HepG2 (cell line): ENCODE measurements around the gene PLCL2. TPM values are rescaled to one million over a fixed set of nuclear protein-coding genes. Genes with fewer than 3 reads are reported as not detected.

ENCODE experiments used
- ATAC-seq: fragments of 200-7000 bp; cut with Tn5 transposase; 3 replicates; pipeline ENCODE4 v1.9.1; 2020; ENCODE audit warnings: mild to moderate bottlenecking, moderate library complexity
- BruUV-seq: library from RNA; stranded (reverse); fragments of 400-500 nt; replicated peaks from 2 replicates; lab custom pipeline; 2021; lab: Mats Ljungman, UMichigan
- CTCF ChIA-PET: fragments of 300-600 bp; formaldehyde crosslinking; extraction: SDS; loops from one replicate; lab custom pipeline; 2021; ENCODE audit warnings: low total read pairs, inconsistent platforms, low intra/inter-chr PET ratio; lab: Yijun Ruan, JAX
- POLR2A ChIA-PET: fragments of 350-600 bp; sonication (Branson Sonifier 250); formaldehyde crosslinking; loops from one replicate; lab custom pipeline; 2020; ENCODE audit warnings: antibody characterized with exemption, inconsistent platforms; lab: Yijun Ruan, JAX
- DNase-seq: peaks from one replicate; pipeline ENCODE4 v3.0.0-alpha.2; 2015; ENCODE audit warnings: low spot score
- FAIRE-seq: peaks from 3 replicates; lab custom pipeline; 2011; peaks lifted over from hg19 to GRCh38; lab: Jason Lieb, UNC
- H2AFZ ChIP-seq: one replicate; pipeline ENCODE4 v1.6.1; 2011; ENCODE audit warnings: low read length, inconsistent platforms
- H3K27ac ChIP-seq: fragments of 300-600 bp; 3 replicates; pipeline ENCODE4 v1.8.0; 2011; ENCODE audit warnings: mixed run types, mild to moderate bottlenecking, mixed read lengths, low read length, inconsistent platforms; ENCODE audit not compliant: insufficient read depth; ENCODE audit errors: extremely low read length
- H3K27me3 ChIP-seq, 2 experiments: fragments of 200-600 bp in 1 of 2; 2 replicates in 1 of 2; 3 replicates in 1 of 2; pipeline versions ENCODE4 v1.6.0 to v1.8.0; 2011; ENCODE audit warnings: low read length in 2 of 2, mild to moderate bottlenecking in 2 of 2, moderate library complexity in 2 of 2, inconsistent platforms in 1 of 2; ENCODE audit not compliant: insufficient read depth in 2 of 2, control insufficient read depth in 1 of 2
- H3K36me3 ChIP-seq, 2 experiments: fragments of 200-600 bp in 1 of 2; replicated peaks in 1 of 2; 2 replicates in 1 of 2; 3 replicates in 1 of 2; pipeline versions ENCODE4 v1.5.1 to v1.8.0; 2011; ENCODE audit warnings: low read length in 2 of 2, inconsistent platforms in 1 of 2; ENCODE audit not compliant: insufficient read depth in 2 of 2, control insufficient read depth in 1 of 2
- H3K4me1 ChIP-seq: 2 replicates; pipeline ENCODE4 v1.5.1; 2012; ENCODE audit warnings: low read length, inconsistent platforms; ENCODE audit not compliant: insufficient read depth
- H3K4me2 ChIP-seq: 2 replicates; pipeline ENCODE4 v1.6.0; 2011; ENCODE audit warnings: low read depth, low read length, inconsistent platforms
- H3K4me3 ChIP-seq, 3 experiments: fragments of 200-600 bp in 1 of 3; sonication (generic), shearing (Covaris generic) in 1 of 3; replicated peaks in 1 of 3; 2 replicates each; pipeline ENCODE4 v1.5.1; 2011 to 2016; ENCODE audit warnings: low read length in 3 of 3, inconsistent platforms in 2 of 3, low read depth in 2 of 3, mild to moderate bottlenecking in 2 of 3, control low read depth in 1 of 3, mixed read lengths in 1 of 3; ENCODE audit not compliant: insufficient read depth in 1 of 3
- H3K79me2 ChIP-seq: one replicate; pipeline ENCODE4 v1.6.1; 2011; ENCODE audit warnings: low read length, inconsistent platforms; ENCODE audit not compliant: insufficient read depth
- H3K9ac ChIP-seq: 2 replicates; pipeline ENCODE4 v1.6.0; 2011; ENCODE audit warnings: mild to moderate bottlenecking, low read depth, low read length, inconsistent platforms; ENCODE audit not compliant: insufficient read depth
- H3K9me3 ChIP-seq: 2 replicates; pipeline ENCODE4 v1.5.1; 2012; ENCODE audit warnings: mild to moderate bottlenecking, low read length
- H4K20me1 ChIP-seq: 2 replicates; pipeline ENCODE4 v1.6.0; 2011; ENCODE audit warnings: inconsistent platforms, mild to moderate bottlenecking, low read length, moderate library complexity; ENCODE audit not compliant: insufficient read depth
- DDIT3 ChIP-seq: sonication (generic); formaldehyde crosslinking; IDR thresholded peaks from 2 replicates; pipeline ENCODE4 v1.4.0; 2020; ENCODE audit warnings: mild to moderate bottlenecking, missing genetic modification reagents
- EP300 ChIP-seq, 3 experiments: sonication (generic) in 1 of 3; formaldehyde crosslinking in 1 of 3; IDR thresholded peaks; 2 replicates each; pipeline versions ENCODE4 v1.5.1 to v1.6.1; 2011 to 2020; ENCODE audit warnings: low read depth in 2 of 3, low read length in 2 of 3, borderline replicate concordance in 1 of 3, improper control_type of control experiment in 1 of 3, mild to moderate bottlenecking in 1 of 3, missing genetic modification reagents in 1 of 3, moderate library complexity in 1 of 3
- FOXM1 ChIP-seq: sonication (generic); formaldehyde crosslinking; IDR thresholded peaks from 2 replicates; pipeline ENCODE4 v1.5.0; 2020; ENCODE audit warnings: missing genetic modification reagents
- HIVEP1 ChIP-seq: sonication (generic); formaldehyde crosslinking; IDR thresholded peaks from 2 replicates; pipeline ENCODE4 v1.4.0; 2020; ENCODE audit warnings: mild to moderate bottlenecking, missing genetic modification reagents
- JUNB ChIP-seq: sonication (generic); formaldehyde crosslinking; IDR thresholded peaks from 2 replicates; pipeline ENCODE4 v1.8.0; 2022; ENCODE audit warnings: missing genetic modification reagents, mild to moderate bottlenecking, borderline replicate concordance
- PAX8 ChIP-seq: sonication (generic); formaldehyde crosslinking; IDR thresholded peaks from 2 replicates; pipeline ENCODE4 v1.8.0; 2022; ENCODE audit warnings: mild to moderate bottlenecking, missing genetic modification reagents, borderline replicate concordance
- REXO4 ChIP-seq: sonication (generic); formaldehyde crosslinking; IDR thresholded peaks from 2 replicates; pipeline ENCODE4 v1.8.0; 2022; ENCODE audit warnings: missing genetic modification reagents, mild to moderate bottlenecking, borderline replicate concordance
- RFX1 ChIP-seq: fragments of 450-650 bp; IDR thresholded peaks from 2 replicates; pipeline ENCODE4 v1.6.1; 2017
- TGIF2 ChIP-seq: IDR thresholded peaks from 2 replicates; pipeline ENCODE4 v1.6.1; 2016; ENCODE audit warnings: control low read depth, missing compliant biosample characterization
- ZBTB44 ChIP-seq: sonication (generic); formaldehyde crosslinking; IDR thresholded peaks from 2 replicates; pipeline ENCODE4 v1.4.0; 2020; ENCODE audit warnings: missing genetic modification reagents
- ZNF124 ChIP-seq: sonication (generic); formaldehyde crosslinking; IDR thresholded peaks from 2 replicates; pipeline ENCODE4 v1.4.0; 2020; ENCODE audit warnings: missing genetic modification reagents
- ZNF547 ChIP-seq: sonication (generic); formaldehyde crosslinking; IDR thresholded peaks from 2 replicates; pipeline ENCODE4 v1.5.1; 2020; ENCODE audit warnings: mild to moderate bottlenecking, missing genetic modification reagents
- ZNF556 ChIP-seq: sonication (generic); formaldehyde crosslinking; IDR thresholded peaks from 2 replicates; pipeline ENCODE4 v1.4.0; 2020; ENCODE audit warnings: mild to moderate bottlenecking, missing genetic modification reagents, borderline replicate concordance
- ZNF687 ChIP-seq: sonication (generic); formaldehyde crosslinking; IDR thresholded peaks from 2 replicates; pipeline ENCODE4 v1.5.1; 2020; ENCODE audit warnings: mild to moderate bottlenecking, missing genetic modification reagents, moderate library complexity
- ZNF784 ChIP-seq: sonication (generic); formaldehyde crosslinking; IDR thresholded peaks from 2 replicates; pipeline ENCODE4 v1.5.1; 2020; ENCODE audit warnings: missing genetic modification reagents, mild to moderate bottlenecking, borderline replicate concordance
- ZZZ3 ChIP-seq: sonication (generic); formaldehyde crosslinking; IDR thresholded peaks from 2 replicates; pipeline ENCODE4 v1.4.0; 2020; ENCODE audit warnings: missing genetic modification reagents, mild to moderate bottlenecking, borderline replicate concordance
- WGBS: methylation state at CpG from one replicate; pipeline ENCODE4 v1.1.6; 2017; ENCODE audit warnings: low lambda C conversion rate; 5-methylcytosine and 5-hydroxymethylcytosine counted together
- in situ Hi-C: cut with HindIII; loops from 2 replicates; pipeline ENCODE4 v1.10.0; 2017; ENCODE audit warnings: low pct_unique_long_range_greater_than_20kb; ENCODE audit not compliant: extremely low pct_ligation_motif_present
- intact Hi-C: fragments of 100-400 bp; cut with micrococcal nuclease; formaldehyde crosslinking; loops from one replicate; pipeline ENCODE4 v1.10.0; 2022; ENCODE audit not compliant: unreplicated experiment
- polyA plus RNA-seq, 8 experiments: library from polyadenylated mRNA; depleted of rRNA in 3 of 8; stranded (reverse) in 7 of 8; unstranded in 1 of 8; fragments of >200 nt; fragmentation: Illumina TruSeq in 4 of 8; extraction: Trizol in 4 of 8; gene quantifications; 2 replicates each; pipeline versions ENCODE4 v1.2.1 to v1.2.3, GENCODE V29; 2011 to 2016; ENCODE audit warnings: low read depth in 4 of 8, missing spikeins in 1 of 8, mixed read lengths in 1 of 8; ENCODE audit not compliant: insufficient read depth in 1 of 8
- total RNA-seq, 5 experiments: library from RNA; depleted of rRNA; stranded (reverse); fragments of >200 nt; fragmentation: Illumina TruSeq; extraction: Trizol; gene quantifications; 2 replicates each; pipeline ENCODE4 v1.2.3, GENCODE V29; 2016; ENCODE audit warnings: low read depth in 1 of 5

Gene PLCL2
- total and polyA plus RNA-seq, 2 of the 13 experiments (the other 11 are each of a cell fraction or from before 2014, with no cell fraction given), result not detected

- Histone ChIP-seq H3K9me3 (no peaks in the 10 kb centered on the region), H3K4me1 (no peaks in the 10 kb centered on the region), H4K20me1 (no peaks in the 10 kb centered on the region), H3K27ac (no peak overlapping the region), H2AFZ (no peak overlapping the region), H3K36me3 (no peaks in the 10 kb centered on the region), H3K4me3 (no peak overlapping the region), H3K9ac (no peak overlapping the region), H3K27me3 (no peaks in the 10 kb centered on the region), H3K4me2 (no peak overlapping the region), H3K79me2 (no peaks in the 10 kb centered on the region)
- 22% methylated on average over 6 of the region's 6 CpGs for WGBS
- ATAC-seq (no peak), FAIRE-seq (no peak), DNase-seq (no peak)
- in situ Hi-C loops (no loop called here), intact Hi-C loops (no loop called here)
- CTCF ChIA-PET, result no interaction called here
- POLR2A ChIA-PET, result no interaction called here
- no peak for TF ChIP-seq TGIF2 (CRISPR knock-in tag)
- no peak for TF ChIP-seq ZZZ3
- no peak for TF ChIP-seq PAX8
- no peak for TF ChIP-seq ZNF547 (CRISPR knock-in tag)
- no peak for TF ChIP-seq FOXM1
- TF ChIP-seq ZNF687 (CRISPR knock-in tag), result no peak
- TF ChIP-seq RFX1, result no peak
- no peak for TF ChIP-seq ZNF784 (CRISPR knock-in tag)
- TF ChIP-seq REXO4 (CRISPR knock-in tag), result no peak
- TF ChIP-seq JUNB, result no peak
- TF ChIP-seq HIVEP1, result no peak
- TF ChIP-seq EP300 (IDR thresholded peaks at IDR 0.05; ENCODE audit: low read depth in 2 of 2, low read length in 2 of 2), result no peak
- no peak for TF ChIP-seq EP300 (CRISPR knock-in tag; IDR thresholded peaks at IDR 0.05; ENCODE audit: borderline replicate concordance)
- no peak for TF ChIP-seq ZNF124 (CRISPR knock-in tag)
- TF ChIP-seq DDIT3 (CRISPR knock-in tag), result no peak
- TF ChIP-seq ZNF556 (CRISPR knock-in tag), result no peak
- no peak for TF ChIP-seq ZBTB44
- no TSS peak for BruUV-seq
These were observed 23.5 kb downstream of the PLCL2 start for GRCh38 chr3:16908016-16908807.
